ENCODE data around the gene CTSW.

- no peak for TF ChIP-seq PPARA (CRISPR knock-in tag; IDR thresholded peaks at IDR 0.05; ENCODE audit: borderline replicate concordance)
- no peak for TF ChIP-seq ZC3H10 (CRISPR knock-in tag; IDR thresholded peaks at IDR 0.05)
- TF ChIP-seq ZNF70 (CRISPR knock-in tag; IDR thresholded peaks at IDR 0.05), result no peak
- no peak for TF ChIP-seq PATZ1 (CRISPR knock-in tag; IDR thresholded peaks at IDR 0.05; ENCODE audit: borderline replicate concordance)
- TF ChIP-seq ZFP30 (CRISPR knock-in tag; IDR thresholded peaks at IDR 0.05), result no peak
- TF ChIP-seq POU6F1 (CRISPR knock-in tag; IDR thresholded peaks at IDR 0.05; ENCODE audit: borderline replicate concordance, low read depth), result no peak
- TF ChIP-seq ZFP3 (CRISPR knock-in tag; IDR thresholded peaks at IDR 0.05), result no peak
- TF ChIP-seq CSDC2 (CRISPR knock-in tag; IDR thresholded peaks at IDR 0.05), result no peak
- no peak for TF ChIP-seq GLIS3 (CRISPR knock-in tag; IDR thresholded peaks at IDR 0.05)
- no peak for TF ChIP-seq RARB (CRISPR knock-in tag; IDR thresholded peaks at IDR 0.05)
- no peak for TF ChIP-seq ISL1 (CRISPR knock-in tag; IDR thresholded peaks at IDR 0.05)
- TF ChIP-seq ARNTL (CRISPR knock-in tag; IDR thresholded peaks at IDR 0.05; ENCODE audit: borderline replicate concordance, low read depth), result no peak
- TF ChIP-seq ZNF565 (CRISPR knock-in tag; conservative IDR thresholded peaks at IDR 0.05; ENCODE audit: low read depth), result no peak
- no peak for TF ChIP-seq CREB5 (CRISPR knock-in tag; IDR thresholded peaks at IDR 0.05; ENCODE audit: low read depth)
Observed at GRCh38 chr11:65873318-65874156, 6.1 kb upstream of the CTSW start.

All from SK-N-SH treated with all-trans-retinoic acid at 6 μM for 48 hours (cell line).